Ovary (tissue), 3 donors: ENCODE results near the gene SRSF9.
"Not testable (repeated sequence)": the region's sequence is repeated elsewhere in the genome, so short reads cannot be mapped to it uniquely, and the experiment has no call there.

Experiments used
- EP300 ChIP-seq: sonication (generic); formaldehyde crosslinking; IDR thresholded peaks from one replicate; pipeline ENCODE4 v1.6.1; 2017; ENCODE audit warnings: antibody characterized with exemption
- POLR2A ChIP-seq: fragments of 450-650 bp; IDR thresholded peaks from one replicate; pipeline ENCODE4 v1.6.1; 2017; ENCODE audit warnings: antibody characterized with exemption, mild to moderate bottlenecking, moderate library complexity
- TF ChIP-seq, protein P1 (sequence below), 3 donors: fragments of 450-650 bp in 2 of 3; fragments of 200-600 bp in 1 of 3; IDR thresholded peaks; one replicate each; pipeline versions ENCODE4 v1.5.1 to v1.8.0; 2016 to 2022; ENCODE audit warnings: antibody characterized with exemption in 3 of 3, mild to moderate bottlenecking in 1 of 3
- donor health status: DM: no; HTN: no; CAD: no.

DNA sequence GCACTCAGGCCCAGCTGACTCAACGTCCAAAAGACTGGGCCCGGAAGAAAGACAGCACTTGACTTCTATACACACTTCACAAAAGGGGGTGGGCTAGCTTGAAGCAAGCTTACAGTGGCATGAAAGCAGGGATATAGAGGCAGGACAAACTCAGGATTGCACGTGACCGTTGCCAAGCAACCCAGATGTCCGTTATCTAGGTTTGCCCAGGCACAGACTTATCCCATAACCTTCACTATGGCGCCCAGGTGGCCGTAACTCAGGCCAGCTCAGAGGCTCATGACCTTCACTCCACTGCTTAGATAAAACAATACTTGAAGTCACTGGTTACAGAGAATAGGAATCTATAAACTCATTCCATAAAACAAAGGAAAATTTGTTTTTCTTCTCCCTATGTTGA lies 18.0 kb upstream of the SRSF9 start:
- TF ChIP-seq, protein P1, sequence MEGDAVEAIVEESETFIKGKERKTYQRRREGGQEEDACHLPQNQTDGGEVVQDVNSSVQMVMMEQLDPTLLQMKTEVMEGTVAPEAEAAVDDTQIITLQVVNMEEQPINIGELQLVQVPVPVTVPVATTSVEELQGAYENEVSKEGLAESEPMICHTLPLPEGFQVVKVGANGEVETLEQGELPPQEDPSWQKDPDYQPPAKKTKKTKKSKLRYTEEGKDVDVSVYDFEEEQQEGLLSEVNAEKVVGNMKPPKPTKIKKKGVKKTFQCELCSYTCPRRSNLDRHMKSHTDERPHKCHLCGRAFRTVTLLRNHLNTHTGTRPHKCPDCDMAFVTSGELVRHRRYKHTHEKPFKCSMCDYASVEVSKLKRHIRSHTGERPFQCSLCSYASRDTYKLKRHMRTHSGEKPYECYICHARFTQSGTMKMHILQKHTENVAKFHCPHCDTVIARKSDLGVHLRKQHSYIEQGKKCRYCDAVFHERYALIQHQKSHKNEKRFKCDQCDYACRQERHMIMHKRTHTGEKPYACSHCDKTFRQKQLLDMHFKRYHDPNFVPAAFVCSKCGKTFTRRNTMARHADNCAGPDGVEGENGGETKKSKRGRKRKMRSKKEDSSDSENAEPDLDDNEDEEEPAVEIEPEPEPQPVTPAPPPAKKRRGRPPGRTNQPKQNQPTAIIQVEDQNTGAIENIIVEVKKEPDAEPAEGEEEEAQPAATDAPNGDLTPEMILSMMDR (IDR thresholded peaks at IDR 0.05): not testable (repeated sequence)
- not testable (repeated sequence) for TF ChIP-seq EP300, POLR2A
